K562 (cell line): Measurements from ENCODE around the gene ABCG1. TPM values are rescaled to one million over a fixed set of nuclear protein-coding genes. Genes with fewer than 3 reads are reported as not detected.

Experiments
- ATAC-seq: fragments of 200-7000 bp; cut with Tn5 transposase; 3 replicates; pipeline ENCODE4 v1.9.1; 2020; ENCODE audit warnings: moderate library complexity
- BruUV-seq: library from RNA; stranded (reverse); fragments of 400-500 nt; replicated peaks from 2 replicates; lab custom pipeline; 2021; lab: Mats Ljungman, UMichigan
- CTCF ChIA-PET: fragments of 300-600 bp; formaldehyde crosslinking; extraction: SDS; loops from one replicate; lab custom pipeline; 2021; ENCODE audit warnings: low intra/inter-chr PET ratio; lab: Yijun Ruan, JAX
- POLR2A ChIA-PET: fragments of 300-600, 350-650 bp; sonication (Branson Sonifier 250); formaldehyde crosslinking; extraction: SDS; loops from one replicate; lab custom pipeline; 2021; ENCODE audit warnings: antibody characterized with exemption, inconsistent platforms; lab: Yijun Ruan, JAX
- DNase-seq, 4 experiments: peaks; one replicate each; pipeline versions ENCODE4 v3.0.0 to v3.0.0-alpha.2; 2011 to 2018; ENCODE audit warnings: low spot score in 3 of 4, mixed read lengths in 3 of 4; ENCODE audit errors: extremely low read depth in 1 of 4
- FAIRE-seq: peaks from 2 replicates; lab custom pipeline; 2011; peaks lifted over from hg19 to GRCh38; lab: Jason Lieb, UNC
- H2AFZ ChIP-seq: 2 replicates; pipeline ENCODE4 v1.6.0; 2011; ENCODE audit warnings: low read depth, low read length, control low read depth, inconsistent platforms
- H3K27ac ChIP-seq: fragments of 200-600 bp; 3 replicates; pipeline ENCODE4 v1.8.0; 2011; ENCODE audit warnings: low read depth, mild to moderate bottlenecking, control low read depth, inconsistent platforms, low read length, moderate library complexity, mixed read lengths; ENCODE audit errors: extremely low read depth
- H3K27me3 ChIP-seq, 2 experiments: fragments of 300-600 bp in 1 of 2; 2 replicates in 1 of 2; 3 replicates in 1 of 2; pipeline versions ENCODE4 v1.6.0 to v1.8.0; 2011; ENCODE audit warnings: inconsistent platforms in 2 of 2, low read length in 2 of 2, mild to moderate bottlenecking in 1 of 2, mixed read lengths in 1 of 2, moderate library complexity in 1 of 2; ENCODE audit not compliant: control insufficient read depth in 2 of 2, insufficient read depth in 2 of 2
- H3K36me3 ChIP-seq: fragments of 300-600 bp; 3 replicates; pipeline ENCODE4 v1.8.0; 2011; ENCODE audit warnings: mild to moderate bottlenecking, low read length, inconsistent platforms; ENCODE audit not compliant: control insufficient read depth, insufficient read depth
- H3K4me1 ChIP-seq, 2 experiments: fragments of 200-600 bp in 1 of 2; replicated peaks in 1 of 2; 2 replicates in 1 of 2; 3 replicates in 1 of 2; pipeline versions ENCODE4 v1.5.1 to v1.8.0; 2011; ENCODE audit warnings: inconsistent platforms in 2 of 2, low read length in 2 of 2, mild to moderate bottlenecking in 1 of 2, mixed read lengths in 1 of 2, moderate library complexity in 1 of 2; ENCODE audit not compliant: control insufficient read depth in 2 of 2, insufficient read depth in 2 of 2
- H3K4me2 ChIP-seq: 2 replicates; pipeline ENCODE4 v1.6.1; 2011; ENCODE audit warnings: low read length, control low read depth, inconsistent platforms, mixed read lengths; ENCODE audit not compliant: insufficient read depth
- H3K4me3 ChIP-seq: fragments of 200-600 bp; sonication (generic), shearing (Covaris generic); 2 replicates; pipeline ENCODE4 v1.5.1; 2016; ENCODE audit warnings: control low read depth, inconsistent platforms
- H3K79me2 ChIP-seq: fragments of 200-600 bp; 3 replicates; pipeline ENCODE4 v1.8.0; 2011; ENCODE audit warnings: low read length, inconsistent platforms; ENCODE audit not compliant: control insufficient read depth, insufficient read depth
- H3K9ac ChIP-seq, 2 experiments: 2 replicates each; pipeline versions ENCODE4 v1.6.0 to v1.6.1; 2011; ENCODE audit warnings: low read depth in 2 of 2, low read length in 2 of 2, control low read depth in 1 of 2, inconsistent platforms in 1 of 2, mild to moderate bottlenecking in 1 of 2, mixed read lengths in 1 of 2; ENCODE audit not compliant: insufficient read depth in 1 of 2
- H3K9me1 ChIP-seq: one replicate; pipeline ENCODE4 v1.6.0; 2011; ENCODE audit warnings: inconsistent platforms, mild to moderate bottlenecking, low read length, moderate library complexity; ENCODE audit not compliant: control insufficient read depth, insufficient read depth
- H3K9me3 ChIP-seq: replicated peaks from 2 replicates; pipeline ENCODE4 v1.5.1; 2011; ENCODE audit warnings: low read depth, low read length, inconsistent platforms; ENCODE audit not compliant: control insufficient read depth, insufficient read depth
- H4K20me1 ChIP-seq: replicated peaks from 2 replicates; pipeline ENCODE4 v1.6.1; 2011; ENCODE audit warnings: low read length, inconsistent platforms, mixed read lengths; ENCODE audit not compliant: control insufficient read depth, insufficient read depth
- EGR1 ChIP-seq: fragments of 450-650 bp; conservative IDR thresholded peaks from 2 replicates; pipeline ENCODE4 v1.6.1; 2017; ENCODE audit warnings: mild to moderate bottlenecking
- ERF ChIP-seq: fragments of 450-650 bp; formaldehyde crosslinking; IDR thresholded peaks from 2 replicates; pipeline ENCODE4 v1.4.0; 2020; ENCODE audit warnings: mild to moderate bottlenecking, mixed read lengths
- FUS ChIP-seq: fragments of 200-400 bp; formaldehyde crosslinking; optimal IDR thresholded peaks from 2 replicates; pipeline ENCODE3; 2017; ENCODE audit warnings: low read depth, low read length
- GATAD2B ChIP-seq: fragments of 450-650 bp; IDR thresholded peaks from 2 replicates; pipeline ENCODE4 v1.6.1; 2017; ENCODE audit warnings: mild to moderate bottlenecking, borderline replicate concordance
- HSF4 ChIP-seq: fragments of 250-450 bp; sonication (Bioruptor Pico); IDR thresholded peaks from 2 replicates; pipeline ENCODE4 v2.1.2; 2022; ENCODE audit warnings: mild to moderate bottlenecking, moderate library complexity, borderline replicate concordance
- LCOR ChIP-seq: sonication (generic); formaldehyde crosslinking; IDR thresholded peaks from 2 replicates; pipeline ENCODE4 v1.8.0; 2022; ENCODE audit warnings: mild to moderate bottlenecking, missing genetic modification reagents
- LEF1 ChIP-seq: fragments of 450-650 bp; IDR thresholded peaks from 2 replicates; pipeline ENCODE4 v1.6.1; 2016; ENCODE audit warnings: mild to moderate bottlenecking
- MCM3 ChIP-seq: fragments of 450-650 bp; IDR thresholded peaks from 2 replicates; pipeline ENCODE4 v1.6.1; 2016
- NCOA1 ChIP-seq: fragments of 450-650 bp; IDR thresholded peaks from 2 replicates; pipeline ENCODE4 v1.6.1; 2016; ENCODE audit warnings: low read depth
- NCOA6 ChIP-seq: fragments of 450-650 bp; IDR thresholded peaks from 2 replicates; pipeline ENCODE4 v1.6.1; 2017; ENCODE audit warnings: mild to moderate bottlenecking
- NR4A1 ChIP-seq, 2 experiments: fragments of 250-450 bp in 1 of 2; fragments of 450-650 bp in 1 of 2; sonication (Bioruptor Pico) in 1 of 2; IDR thresholded peaks; 2 replicates each; pipeline versions ENCODE4 v1.4.0 to v1.6.1; 2016 to 2020; ENCODE audit warnings: mild to moderate bottlenecking in 2 of 2, missing compliant biosample characterization in 1 of 2, missing genetic modification characterization in 1 of 2, moderate library complexity in 1 of 2
- PHF8 ChIP-seq: fragments of 200-600 bp; sonication (generic); IDR thresholded peaks from 2 replicates; pipeline ENCODE4 v1.6.1; 2012; ENCODE audit warnings: mixed run types, mild to moderate bottlenecking, inconsistent platforms, low read length, moderate library complexity, borderline replicate concordance
- POLR2G ChIP-seq: fragments of 200-400 bp; formaldehyde crosslinking; IDR thresholded peaks from 2 replicates; pipeline ENCODE4 v1.6.1; 2017; ENCODE audit warnings: low read depth, mild to moderate bottlenecking, antibody characterized with exemption, low read length, moderate library complexity
- RFX5 ChIP-seq: IDR thresholded peaks from 2 replicates; pipeline ENCODE4 v1.6.1; 2011; ENCODE audit warnings: low read depth, mild to moderate bottlenecking, improper control_type of control experiment, low read length
- ZEB2 ChIP-seq: fragments of 450-650 bp; IDR thresholded peaks from 2 replicates; pipeline ENCODE4 v1.6.1; 2016
- ZFX ChIP-seq: sonication (generic); formaldehyde crosslinking; IDR thresholded peaks from 2 replicates; pipeline ENCODE4 v1.8.0; 2022; ENCODE audit warnings: mild to moderate bottlenecking, missing genetic modification reagents, moderate library complexity
- WGBS: fragments of 100-300 bp; shearing (Covaris generic); methylation state at CpG from one replicate; pipeline ENCODE4 v1.1.6; 2016; ENCODE audit warnings: low coverage, mixed read lengths; ENCODE audit not compliant: insufficient coverage; ENCODE audit errors: missing lambda C conversion rate; 5-methylcytosine and 5-hydroxymethylcytosine counted together
- in situ Hi-C: fragments of 300-500 bp; cut with MboI; formaldehyde crosslinking; loops from 4 replicates; pipeline ENCODE4 v1.15.0; 2018; ENCODE audit warnings: inconsistent platforms, mixed read lengths
- intact Hi-C: fragments of 100-400 bp; cut with micrococcal nuclease; formaldehyde crosslinking; loops from 2 replicates; pipeline ENCODE4 v1.14.2; 2022
- polyA plus RNA-seq, 8 experiments: library from polyadenylated mRNA; depleted of rRNA in 4 of 8; stranded (reverse) in 5 of 8; unstranded in 3 of 8; fragments of >200 nt; fragmentation: Nextera tagmentation in 2 of 8; fragmentation: Illumina TruSeq in 1 of 8; extraction: Ambion mirVana in 2 of 8; extraction: Trizol in 1 of 8; gene quantifications; 2 replicates each; pipeline versions ENCODE4 v1.2.1 to v1.2.3, GENCODE V29; 2011 to 2014; ENCODE audit warnings: inconsistent platforms in 1 of 8, missing spikeins in 1 of 8
- total RNA-seq, 7 experiments: library from RNA; depleted of rRNA in 6 of 7; stranded (reverse); fragments of >200 nt in 6 of 7; fragmentation: Illumina TruSeq in 2 of 7; extraction: Trizol in 2 of 7; gene quantifications; 2 replicates each; pipeline versions ENCODE4 v1.2.1 to v1.2.3, GENCODE V29; 2011 to 2021; ENCODE audit warnings: low replicate concordance in 1 of 7

The ABCG1 gene
- total and polyA plus RNA-seq, 9 of the 15 experiments (the other 6 are each of a cell fraction or from before 2014, with no cell fraction given): 0.04 to 0.09 TPM; not detected in 7

DNA sequence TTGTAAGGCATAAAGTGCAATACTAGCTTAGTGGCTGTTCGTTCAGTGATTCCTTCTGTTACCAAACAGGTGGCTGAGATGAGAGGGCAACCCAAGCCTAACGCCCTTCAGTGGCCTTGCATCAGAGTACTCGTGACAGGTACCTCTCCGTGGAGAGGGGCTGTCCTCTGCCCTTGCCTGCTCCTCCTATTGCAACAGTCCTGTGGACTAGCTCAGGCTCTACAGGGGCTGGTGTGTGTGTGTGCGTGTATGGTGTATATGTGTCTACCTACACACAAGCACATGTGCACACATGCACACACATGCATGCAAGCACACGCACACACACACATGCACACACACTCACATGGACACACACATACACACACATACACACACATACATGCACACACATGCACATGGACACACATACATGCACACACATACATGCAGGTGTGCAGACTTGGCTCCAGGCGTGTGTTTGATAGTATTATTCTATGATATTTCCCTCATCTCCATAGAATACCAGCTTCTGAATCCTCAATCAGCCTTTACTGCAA lies 81.2 kb downstream of the ABCG1 start:
- FAIRE-seq: no peak

DNA sequence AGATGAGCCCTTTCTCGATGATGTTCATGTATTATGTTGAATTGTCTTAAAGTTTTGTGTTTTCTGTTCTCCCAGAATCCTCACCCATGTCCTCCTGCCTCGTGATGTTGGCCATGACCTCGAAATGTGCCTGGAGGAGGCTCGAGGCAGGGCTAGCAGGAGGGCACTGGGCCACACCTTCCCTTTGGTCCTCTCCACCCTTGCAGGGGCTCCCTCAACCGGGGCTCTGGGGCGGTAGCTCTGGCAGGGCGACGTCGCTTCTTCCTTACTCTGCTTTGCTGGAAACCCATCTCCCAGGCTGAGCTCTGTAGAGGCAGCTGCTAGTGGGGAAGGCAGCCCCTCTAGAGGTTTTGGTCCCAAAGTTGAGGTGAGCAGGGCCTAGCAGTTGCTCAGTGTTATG lies 82.0 kb downstream of the ABCG1 start:
- 0% methylated on average over 9 of the region's 9 CpGs for WGBS
- Histone ChIP-seq H3K9ac (no peak overlapping the region), H3K36me3 (no peaks in the 10 kb centered on the region), H2AFZ (no peak overlapping the region), H3K9me1 (peaks cover 3% of the 10 kb centered on the region), H3K27ac (no peak overlapping the region), H3K4me1 (peaks cover 0 to 7% of the 10 kb centered on the region in 2 experiments; a peak in 1 of 5 replicates), H3K27me3 (peaks cover 62 to 77% of the 10 kb centered on the region in 2 experiments), H3K9me3 (no peaks in the 10 kb centered on the region), H3K4me2 (no peak overlapping the region), H4K20me1 (peaks cover 12% of the 10 kb centered on the region; the same call in 1 of the 2 replicates), H3K79me2 (no peaks in the 10 kb centered on the region), H3K4me3 (no peak overlapping the region)
- POLR2A ChIA-PET: interaction anchor here (0.6 to 1.1 kb wide), 2 partner anchors 10 to 549 kb away, joined by 3 to 4 read pairs; no protein-coding TSS in a partner anchor
- CTCF ChIA-PET: no interaction called here
- FAIRE-seq (no peak), ATAC-seq (no peak), DNase-seq (no peak)
- TF ChIP-seq LCOR (CRISPR knock-in tag) (no peak), PHF8 (no peak), POLR2G (no peak), LEF1 (no peak), GATAD2B (no peak), NR4A1 (CRISPR knock-in tag; IDR thresholded peaks at IDR 0.05) (no peak), NR4A1 (tag; IDR thresholded peaks at IDR 0.05) (no peak), RFX5 (no peak), ZEB2 (no peak), ZFX (CRISPR knock-in tag) (no peak), NCOA1 (no peak), FUS (no peak), EGR1 (no peak), NCOA6 (no peak)
- in situ Hi-C loops: no loop called here
- intact Hi-C loops: no loop called here
- BruUV-seq: no TSS peak

More for the DNA sequence above, 81.2 kb downstream of the ABCG1 start:
- Histone ChIP-seq H3K9me1 (peaks cover 3% of the 10 kb centered on the region), H3K4me2 (no peak overlapping the region), H3K4me1 (peaks cover 0 to 3% of the 10 kb centered on the region in 2 experiments; a peak in 1 of 5 replicates)
- WGBS: 0% methylated on average over 7 of the region's 7 CpGs
- no peak for TF ChIP-seq ERF (CRISPR knock-in tag)
- TF ChIP-seq MCM3: no peak
- no peak for TF ChIP-seq HSF4
- TF ChIP-seq, all 486 proteins: peak for 0
- no TSS peak for BruUV-seq
- in situ Hi-C loops (no loop called here), intact Hi-C loops (no loop called here)
- CTCF ChIA-PET: no interaction called here
- Histone ChIP-seq H3K79me2 (no peaks in the 10 kb centered on the region), H3K27ac (no peak overlapping the region), H3K36me3 (no peaks in the 10 kb centered on the region), H3K4me3 (no peak overlapping the region), H3K9me3 (no peaks in the 10 kb centered on the region), H3K27me3 (peaks cover 66 to 77% of the 10 kb centered on the region in 2 experiments), H4K20me1 (peaks cover 12% of the 10 kb centered on the region; the same call in 1 of the 2 replicates), H2AFZ (no peak overlapping the region), H3K9ac (no peak overlapping the region)
- ATAC-seq (no peak), DNase-seq (no peak)
- POLR2A ChIA-PET: interaction anchor here (1.1 kb wide), 1 partner anchor 9 kb away, joined by 4 read pairs; no protein-coding TSS in a partner anchor
